Left lobe of liver (tissue), 2 donors: ENCODE data around the gene LRRC31. TPM values are rescaled to one million over a fixed set of nuclear protein-coding genes. Genes with fewer than 3 reads are reported as not detected.
A peak's percentile ranks its signal among the peaks of the same experiment; 100 is the strongest.

Source experiments
- ATAC-seq: fragments of 200-7000 bp; cut with Tn5 transposase; one replicate; pipeline ENCODE4 v1.9.1; 2020; ENCODE audit warnings: mild to moderate bottlenecking, moderate library complexity
- DNase-seq: peaks from one replicate; pipeline ENCODE4 v3.0.0-alpha.2; 2020; ENCODE audit warnings: low spot score
- total RNA-seq: library from RNA; stranded (reverse); gene quantifications from one replicate; pipeline ENCODE4 v1.2.1, GENCODE V29; 2021
- donor health status: DM: no; HTN: no; CAD: no; lungs with moderate emphysema.
- donor health status: DM: no; HTN: yes; CAD: no.

LRRC31 gene
- total RNA-seq, 1 donor from 2014 or later = 1.7 TPM

DNA sequence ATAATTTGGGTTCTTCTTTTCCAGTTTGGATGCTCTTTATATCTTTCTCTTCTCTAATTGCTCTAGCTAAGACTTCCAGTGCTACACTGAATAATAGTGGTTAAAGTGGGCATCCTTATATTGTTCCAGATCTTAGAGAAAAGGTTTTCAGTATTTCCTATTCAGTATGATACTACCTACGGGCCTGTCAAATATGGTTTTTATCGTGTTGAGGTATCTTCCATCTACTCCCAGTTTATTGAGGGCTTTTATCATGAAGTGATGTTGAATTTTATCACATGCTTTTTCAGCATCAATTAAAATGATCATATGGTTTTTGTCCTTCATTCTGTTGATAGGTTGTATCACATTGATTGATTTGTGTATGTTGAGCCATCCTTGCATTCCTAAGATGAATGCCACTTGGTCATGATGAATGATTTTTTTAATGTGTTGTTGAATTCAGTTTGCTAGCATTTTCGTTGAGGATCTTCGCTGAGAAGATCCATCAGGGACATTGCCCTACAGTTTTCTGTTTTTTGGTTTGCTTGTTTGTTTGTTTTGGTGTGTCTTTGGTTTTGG lies 54.1 kb downstream of the LRRC31 start:
- no peak for ATAC-seq
- no peak for DNase-seq

DNA sequence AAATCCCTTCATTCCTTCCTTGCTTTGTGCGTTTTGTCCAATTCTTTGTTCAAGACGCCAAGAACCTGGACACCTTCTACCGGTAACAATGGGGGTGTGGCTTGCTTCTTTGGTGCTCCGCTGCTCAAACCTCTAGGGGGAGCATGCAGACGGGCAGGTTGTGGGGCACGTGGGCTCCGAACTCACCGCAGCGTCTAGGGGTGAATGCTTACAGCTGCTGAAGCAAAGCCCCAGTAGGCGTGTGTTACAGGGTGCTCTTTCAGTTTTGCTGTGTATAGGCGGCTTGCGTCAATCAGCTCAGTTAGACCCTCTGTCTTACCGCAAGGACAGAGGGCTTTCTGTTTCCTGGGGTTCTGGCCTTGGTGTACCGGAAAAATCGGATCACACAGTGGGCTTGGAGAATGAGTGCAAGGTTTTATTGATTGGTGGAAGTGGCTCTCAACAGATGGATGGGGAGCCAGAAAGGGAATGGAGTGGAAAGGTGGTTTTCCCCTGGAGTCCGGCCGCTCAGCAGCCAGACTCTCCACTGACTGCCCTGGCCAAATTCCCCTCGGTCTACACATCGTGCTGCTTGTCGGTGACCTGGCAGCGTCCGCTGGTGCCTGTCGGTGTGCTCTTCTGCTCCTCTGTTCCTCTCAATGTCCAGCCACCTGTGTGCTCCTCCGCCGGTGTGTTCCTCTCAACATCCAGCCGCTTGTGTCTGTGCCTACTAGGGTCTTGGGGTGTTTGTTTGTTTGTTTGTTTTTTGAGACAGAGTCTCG lies 55.8 kb downstream of the LRRC31 start:
- DNase-seq (no peak), ATAC-seq (peak; percentile 41)

GRCh38 chr3:169813278-169813677 lies 56.5 kb downstream of the LRRC31 start:
- DNase-seq (no peak), ATAC-seq (no peak)

- DNase-seq (peak; percentile 60), ATAC-seq (peak; percentile 89)
These were observed 57.2 kb downstream of the LRRC31 start, which contains the start of the genes LRRC34 and LRRIQ4 for GRCh38 chr3:169812332-169813235. TSS of gene LRRC34 (minus strand) at chr3:169812904. CDS start at chr3:169812548, 356 bp downstream. TSS of gene LRRIQ4 (plus strand) at chr3:169812870. CDS start at chr3:169821922, 9,052 bp downstream.

GRCh38 chr3:169811631-169812331 lies 58.0 kb downstream of the LRRC31 start:
- DNase-seq = no peak
- ATAC-seq = peak; percentile 24

DNA sequence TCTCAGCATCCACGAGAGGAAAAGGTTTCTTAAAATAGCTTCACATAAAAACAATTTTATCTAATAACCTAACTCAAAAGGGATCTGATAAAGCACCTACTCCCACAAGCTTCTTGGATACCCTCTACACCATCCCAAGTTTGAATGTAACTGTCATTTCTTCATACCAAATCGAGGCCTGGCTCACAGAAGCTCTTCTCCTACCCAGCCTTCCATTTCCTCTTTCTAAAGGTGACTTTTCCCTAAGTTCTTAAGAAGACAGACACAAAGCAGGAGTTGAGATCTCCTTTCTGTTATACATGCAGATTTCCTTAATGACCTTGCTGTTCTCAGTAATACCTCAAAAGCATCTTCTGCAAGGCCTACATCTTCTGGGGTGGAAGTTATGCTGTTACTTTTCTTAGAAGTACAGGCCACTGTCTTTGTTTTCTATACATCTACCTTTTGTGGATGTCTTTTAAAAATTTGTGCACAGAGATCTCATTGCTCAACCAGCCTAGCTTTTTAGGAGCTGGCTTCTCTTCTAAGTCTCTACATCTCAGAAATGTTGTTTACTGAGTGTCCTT lies 60.4 kb downstream of the LRRC31 start:
- ATAC-seq (no peak), DNase-seq (no peak)

GRCh38 chr3:169804681-169805080 lies 65.1 kb downstream of the LRRC31 start:
- DNase-seq = no peak
- no peak for ATAC-seq

DNA sequence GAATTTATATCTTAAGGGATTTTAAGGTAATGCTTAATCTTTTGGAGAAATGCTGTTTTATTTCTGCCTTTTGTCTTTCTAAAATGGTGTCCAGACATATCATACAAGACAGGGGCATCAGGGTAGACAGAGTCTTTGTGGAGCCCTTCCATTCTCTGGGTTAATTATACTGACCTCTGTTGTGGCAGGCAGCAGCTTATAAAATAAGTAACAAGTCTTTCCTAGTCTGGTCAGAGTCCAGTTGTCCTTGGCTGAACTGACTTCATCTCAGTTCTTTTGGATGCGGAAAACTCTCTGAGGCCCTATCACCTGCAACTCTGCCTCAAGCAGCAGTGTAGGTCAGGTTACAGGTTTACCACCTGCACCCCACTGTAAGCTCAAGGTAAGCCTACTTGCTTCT lies 77.4 kb downstream of the LRRC31 start:
- ATAC-seq = no peak

GRCh38 chr3:169790687-169791429 lies 78.9 kb downstream of the LRRC31 start:
- DNase-seq = no peak
- ATAC-seq = no peak

More for the DNA sequence above, 77.4 kb downstream of the LRRC31 start:
- DNase-seq = no peak

DNA sequence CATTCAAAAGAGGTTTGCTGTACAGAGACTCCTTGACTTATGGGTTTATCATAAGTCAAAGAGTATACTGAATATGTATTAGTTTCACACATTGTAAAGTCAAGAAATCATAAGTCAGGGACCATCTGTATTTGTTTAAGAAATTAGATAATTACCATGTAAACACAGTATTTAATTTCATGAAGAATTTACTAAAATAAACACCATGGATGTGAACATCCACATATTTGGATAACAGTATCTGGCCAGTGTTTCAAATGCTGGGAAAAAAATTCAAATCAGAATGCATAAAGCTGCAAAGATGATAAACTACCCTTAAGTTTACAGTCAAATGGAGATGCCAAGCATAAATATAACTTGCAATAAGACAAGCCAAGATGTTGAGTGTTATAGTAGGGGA lies 79.5 kb downstream of the LRRC31 start:
- no peak for ATAC-seq

More for the DNA sequence above, 79.5 kb downstream of the LRRC31 start:
- no peak for DNase-seq

Other genes starting within 250 kb of the LRRC31 start
- gene MECOM, start 206.2 kb downstream of the LRRC31 start, total RNA-seq = 2.5 TPM
- 3.1 TPM for gene TERC, start 104.9 kb downstream of the LRRC31 start, total RNA-seq
- 1.6 TPM for gene ACTRT3, start 100.4 kb downstream of the LRRC31 start, total RNA-seq
- gene MYNN, start 96.5 kb downstream of the LRRC31 start, total RNA-seq = 5.7 TPM
- gene LRRIQ4, start 57.1 kb downstream of the LRRC31 start, total RNA-seq = not detected
- gene LRRC34, start 57.0 kb downstream of the LRRC31 start, total RNA-seq = 0.35 TPM
- not detected for gene SAMD7, start 41.6 kb upstream of the LRRC31 start, total RNA-seq
- gene SEC62, start 96.9 kb upstream of the LRRC31 start, total RNA-seq = 103 TPM
- 0.96 TPM for gene GPR160, start 168.1 kb upstream of the LRRC31 start, total RNA-seq